Brain microvascular endothelial cell (primary cell): ENCODE measurements around the gene HACD3.

Experiments used
- DNase-seq: peaks from one replicate; pipeline ENCODE4 v3.0.0-alpha.2; 2020
- H3K27ac ChIP-seq: fragments of 250-450 bp; sonication (Bioruptor Pico); 2 replicates; pipeline ENCODE4 v1.5.1; 2020; ENCODE audit warnings: mild to moderate bottlenecking, moderate library complexity
- H3K27me3 ChIP-seq: fragments of 250-450 bp; sonication (Bioruptor Pico); replicated peaks from 2 replicates; pipeline ENCODE4 v1.5.1; 2020; ENCODE audit warnings: mild to moderate bottlenecking
- H3K36me3 ChIP-seq: fragments of 250-450 bp; sonication (Bioruptor Pico); replicated peaks from 2 replicates; pipeline ENCODE4 v1.5.1; 2020; ENCODE audit warnings: mild to moderate bottlenecking
- H3K4me3 ChIP-seq: 2 replicates; pipeline ENCODE4 v1.5.1; 2011; ENCODE audit warnings: low read depth, mild to moderate bottlenecking, control low read depth, low read length, moderate library complexity
- CTCF ChIP-seq: IDR thresholded peaks from 2 replicates; pipeline ENCODE4 v1.5.1; 2011; ENCODE audit warnings: low read depth, mild to moderate bottlenecking, moderate library complexity, low read length, control low read depth, inconsistent platforms; ENCODE audit errors: missing control alignments
- in situ Hi-C: cut with HindIII; loops from 2 replicates; pipeline ENCODE4 v1.10.0; 2017; ENCODE audit warnings: low sequenced_read_pairs, low pct_ligation_motif_present

HACD3 gene

GRCh38 chr15:65512807-65513416 is 17.4 kb upstream of the HACD3 start:
- Histone ChIP-seq H3K27me3 (no peaks in the 10 kb centered on the region), H3K27ac (no peak overlapping the region), H3K4me3 (no peak overlapping the region), H3K36me3 (peaks cover 13% of the 10 kb centered on the region)
- in situ Hi-C loops: no loop called here
- no peak for DNase-seq
- no peak for TF ChIP-seq CTCF

- Histone ChIP-seq H3K4me3 (peak within 1 kb of the TSS; percentile 98), H3K36me3 (peaks cover under 1% of the 10 kb centered on the region), H3K27me3 (no peaks in the 10 kb centered on the region), H3K27ac (peak within 1 kb of the TSS; percentile 78)
- TF ChIP-seq CTCF: peak; percentile 98
- in situ Hi-C loops: no loop called here
- peak; percentile 89 for DNase-seq
Observed at GRCh38 chr15:65516997-65517865, 13.0 kb upstream of the HACD3 start, which contains the start of gene DPP8. DPP8 (minus strand) TSS chr15:65517689; CDS start chr15:65512553, 5,136 bp downstream.

GRCh38 chr15:65517866-65518207 is 12.4 kb upstream of the HACD3 start:
- Histone ChIP-seq H3K27ac (no peak overlapping the region), H3K4me3 (peak overlapping the region; percentile 98), H3K36me3 (no peaks in the 10 kb centered on the region), H3K27me3 (no peaks in the 10 kb centered on the region)
- no peak for TF ChIP-seq CTCF
- in situ Hi-C loops: no loop called here
- no peak for DNase-seq

- no peak for TF ChIP-seq CTCF
- H3K36me3 ChIP-seq: no peaks in the 10 kb centered on the region
- no peak overlapping the region for H3K27ac ChIP-seq
- no peaks in the 10 kb centered on the region for H3K27me3 ChIP-seq
- DNase-seq: no peak
- no peak overlapping the region for H3K4me3 ChIP-seq
- in situ Hi-C loops: no loop called here
Observed at GRCh38 chr15:65518633-65519285, 11.5 kb upstream of the HACD3 start.

DNA sequence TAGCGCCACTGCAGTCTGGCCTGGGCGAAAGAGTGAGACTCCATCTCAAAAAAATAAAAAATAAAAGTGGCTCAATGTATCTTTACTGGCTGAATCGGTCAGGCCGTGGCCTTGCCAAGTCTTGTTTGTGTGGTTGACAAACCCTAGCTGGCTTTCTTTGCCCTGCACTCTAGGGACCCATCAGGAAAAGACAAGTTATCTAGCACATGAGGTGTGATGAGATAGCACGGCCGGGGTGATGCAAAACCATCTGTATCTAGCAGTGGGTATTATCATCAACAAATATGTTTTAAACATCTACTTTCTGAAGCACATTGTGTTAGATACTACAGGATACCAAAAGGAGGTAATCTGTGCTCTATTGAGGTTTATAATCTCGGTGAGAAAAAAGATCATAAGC is 8.9 kb upstream of the HACD3 start:
- in situ Hi-C loops: no loop called here
- H3K27me3 ChIP-seq: no peaks in the 10 kb centered on the region
- H3K36me3 ChIP-seq: no peaks in the 10 kb centered on the region
- TF ChIP-seq CTCF: no peak
- no peak overlapping the region for H3K4me3 ChIP-seq
- no peak for DNase-seq
- H3K27ac ChIP-seq: no peak overlapping the region
